NCI-H187 (cell line): ENCODE measurements around the gene STMN3.
"Not testable (repeated sequence)": the region's sequence is repeated elsewhere in the genome, so short reads cannot be mapped to it uniquely, and the experiment has no call there.

Source experiments
- DNase-seq, 2 experiments: peaks; one replicate each; lab custom pipeline; 2025; lab: John Stamatoyannopoulos, UW

STMN3 gene

DNA sequence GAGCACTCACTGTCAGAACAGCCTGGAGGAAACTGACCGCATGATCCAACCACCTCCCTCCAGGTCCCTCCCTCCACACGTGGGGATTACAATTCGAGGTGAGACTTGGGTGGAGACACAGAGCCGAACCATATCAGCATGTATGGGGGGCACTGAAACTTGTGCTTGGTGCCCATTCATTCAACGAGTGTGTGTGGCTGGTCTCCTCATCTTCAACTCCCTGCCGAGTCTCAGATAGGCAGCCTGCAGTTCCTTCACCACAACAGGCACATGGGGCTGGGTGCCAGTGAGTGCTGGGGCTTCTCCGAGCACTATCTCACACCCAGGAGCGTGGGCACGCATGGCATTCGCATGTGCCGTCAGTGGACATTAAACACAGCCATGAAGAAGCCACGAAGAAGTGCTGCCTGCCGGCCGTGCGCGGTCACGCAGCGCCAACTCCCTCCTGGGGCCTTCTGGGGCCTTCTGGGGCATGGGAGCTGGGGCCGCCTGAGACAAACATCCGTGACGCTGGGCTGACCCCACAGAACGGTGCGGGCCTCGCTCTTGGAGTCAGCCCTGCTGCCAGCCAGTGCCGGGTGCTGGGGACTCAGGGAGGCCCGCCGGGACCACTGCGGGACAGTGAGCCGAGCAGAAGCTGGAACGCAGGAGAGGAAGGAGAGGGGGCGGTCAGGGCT, 4.2 kb upstream of the STMN3 start:
- DNase-seq = no peak

DNA sequence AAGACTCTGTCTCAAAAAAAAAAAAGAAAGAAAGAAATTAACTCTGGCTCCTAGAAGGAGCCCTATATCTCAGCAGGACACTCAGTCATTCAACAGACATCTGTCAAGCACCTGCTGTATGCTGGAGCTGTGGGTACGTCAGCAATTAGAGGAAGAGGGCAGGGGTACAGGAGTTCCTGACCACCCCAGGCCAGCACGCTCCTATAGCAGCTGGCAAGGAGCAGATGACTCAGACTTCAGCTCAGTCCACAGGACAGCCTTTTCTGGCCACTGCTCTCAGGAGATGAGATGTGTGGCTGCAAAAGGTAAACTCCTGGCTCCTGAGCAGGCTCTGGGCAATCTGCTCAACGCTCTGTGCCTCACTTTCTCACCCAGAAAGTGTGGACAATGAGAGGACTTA, 3.2 kb upstream of the STMN3 start:
- DNase-seq = no peak

DNA sequence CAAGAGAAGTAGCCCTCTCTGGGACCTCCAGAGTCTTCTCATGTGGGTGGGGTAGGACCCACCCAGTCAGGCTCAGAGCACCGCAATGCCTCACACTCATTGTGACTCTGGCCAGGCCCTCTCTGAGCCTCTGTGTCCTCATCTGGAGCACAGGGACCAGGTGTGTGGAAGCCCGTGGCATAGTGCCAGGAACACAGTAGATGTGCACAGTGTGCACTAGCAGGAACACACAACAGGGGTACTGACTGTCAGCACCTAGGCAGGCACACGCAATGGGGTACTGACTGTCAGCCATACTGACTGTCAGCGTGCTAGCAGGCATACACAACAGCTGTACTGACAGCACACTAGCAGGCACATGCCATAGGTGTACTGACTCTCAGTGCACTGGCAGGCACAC, 2.0 kb upstream of the STMN3 start:
- DNase-seq = no peak

DNA sequence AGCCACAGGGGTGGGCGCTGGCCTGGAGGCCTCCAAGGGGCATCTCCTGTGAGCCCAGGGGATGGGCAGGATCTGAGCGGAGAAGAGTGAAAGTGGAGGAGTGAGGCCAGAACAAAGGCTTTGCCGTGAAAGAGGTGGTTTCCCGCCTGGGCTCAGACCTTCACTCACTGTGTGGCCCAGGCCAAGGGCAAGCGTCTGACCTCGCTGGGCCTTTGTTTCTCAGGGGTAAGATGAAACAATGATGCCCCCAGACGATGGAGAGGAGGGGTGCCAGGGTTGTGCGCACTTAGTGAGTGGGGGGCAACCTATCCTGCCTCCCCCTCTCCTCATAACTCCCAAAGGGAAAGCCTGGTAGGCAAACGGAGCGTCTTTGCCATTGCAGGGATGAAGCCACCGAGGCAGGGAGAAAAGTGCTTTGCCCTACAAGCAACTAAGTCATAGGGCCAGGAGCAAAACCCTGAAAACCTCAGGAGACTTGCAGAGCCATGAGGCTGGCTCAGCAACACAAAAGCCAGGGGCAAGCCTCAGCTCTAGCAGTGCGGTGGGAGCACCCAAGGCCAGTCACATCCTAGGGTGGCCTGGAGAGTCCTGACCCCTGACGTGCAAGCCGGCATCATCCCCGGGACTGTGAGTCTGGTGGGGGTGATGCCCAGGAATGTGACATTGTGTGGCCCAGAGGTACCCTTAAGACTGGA, 897 bp upstream of the STMN3 start:
- DNase-seq = no peak

DNA sequence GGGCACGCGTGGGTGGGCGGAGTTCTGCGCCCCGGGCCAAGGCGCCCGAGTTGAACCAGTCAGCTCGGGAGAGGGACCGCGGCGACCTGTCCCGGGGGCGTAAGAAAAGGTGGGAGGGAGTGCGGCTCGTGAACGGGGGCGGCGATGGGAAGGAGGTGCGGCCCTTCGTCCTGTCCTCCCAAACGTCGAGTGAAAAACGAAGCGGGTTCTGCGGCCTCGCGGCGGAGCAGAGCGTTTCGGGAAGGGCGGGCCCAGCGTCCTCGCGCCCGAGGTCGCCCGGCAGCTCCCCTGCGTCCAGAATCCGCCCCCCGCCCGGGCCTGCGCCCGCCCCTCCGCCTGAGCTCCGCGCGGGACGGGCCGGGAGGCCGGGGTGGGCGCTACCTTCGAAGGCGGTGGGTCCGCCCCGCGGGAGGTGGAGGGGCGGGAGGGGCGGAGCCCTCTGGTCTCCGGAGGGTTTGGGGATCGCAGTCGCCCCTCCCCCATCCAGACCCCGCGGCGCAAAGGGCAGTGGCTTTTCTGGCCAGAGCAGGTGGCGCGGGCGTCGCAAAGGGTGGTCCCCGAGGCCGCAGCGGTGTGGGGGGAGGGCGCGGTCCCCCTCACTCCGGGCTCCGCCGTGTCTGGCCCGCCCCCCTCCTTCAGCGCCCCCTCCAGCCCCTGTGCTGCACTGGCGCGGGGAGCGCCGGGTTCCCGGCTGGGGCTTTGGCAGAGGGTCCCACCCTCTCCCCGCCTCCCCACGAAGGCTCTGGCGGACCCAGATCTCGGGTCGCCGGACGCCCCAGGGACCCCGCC, 838 bp downstream of the STMN3 start:
- DNase-seq = no peak

DNA sequence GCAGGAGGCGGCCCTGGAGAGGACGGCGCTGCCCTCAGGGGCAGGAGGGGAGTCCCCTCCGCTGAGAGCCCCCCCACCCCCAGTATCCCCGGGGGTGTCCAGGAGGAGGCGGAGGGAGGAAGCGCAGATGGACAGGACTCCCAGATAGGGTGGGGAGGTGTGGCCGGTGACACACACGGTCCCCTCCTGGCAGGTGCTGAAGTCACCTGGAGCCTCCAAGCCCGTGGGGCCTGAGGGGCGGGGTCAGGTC, 1.4 kb downstream of the STMN3 start:
- DNase-seq = no peak

DNA sequence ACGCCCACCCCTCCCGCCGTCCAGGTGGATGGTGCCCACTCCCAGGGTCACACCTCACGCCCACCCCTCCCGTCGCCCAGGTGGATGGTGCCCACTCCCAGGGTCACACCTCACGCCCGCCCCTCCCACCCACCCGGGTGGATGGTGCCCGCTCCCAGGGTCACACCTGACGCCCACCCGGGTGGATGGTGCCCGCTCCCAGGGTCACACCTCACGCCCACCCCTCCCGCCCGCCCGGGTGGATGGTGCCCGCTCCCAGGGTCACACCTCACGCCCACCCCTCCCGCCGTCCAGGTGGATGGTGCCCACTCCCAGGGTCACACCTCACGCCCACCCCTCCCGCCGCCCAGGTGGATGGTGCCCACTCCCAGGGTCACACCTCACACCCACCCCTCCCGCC, 2.7 kb downstream of the STMN3 start:
- not testable (repeated sequence) for DNase-seq

DNA sequence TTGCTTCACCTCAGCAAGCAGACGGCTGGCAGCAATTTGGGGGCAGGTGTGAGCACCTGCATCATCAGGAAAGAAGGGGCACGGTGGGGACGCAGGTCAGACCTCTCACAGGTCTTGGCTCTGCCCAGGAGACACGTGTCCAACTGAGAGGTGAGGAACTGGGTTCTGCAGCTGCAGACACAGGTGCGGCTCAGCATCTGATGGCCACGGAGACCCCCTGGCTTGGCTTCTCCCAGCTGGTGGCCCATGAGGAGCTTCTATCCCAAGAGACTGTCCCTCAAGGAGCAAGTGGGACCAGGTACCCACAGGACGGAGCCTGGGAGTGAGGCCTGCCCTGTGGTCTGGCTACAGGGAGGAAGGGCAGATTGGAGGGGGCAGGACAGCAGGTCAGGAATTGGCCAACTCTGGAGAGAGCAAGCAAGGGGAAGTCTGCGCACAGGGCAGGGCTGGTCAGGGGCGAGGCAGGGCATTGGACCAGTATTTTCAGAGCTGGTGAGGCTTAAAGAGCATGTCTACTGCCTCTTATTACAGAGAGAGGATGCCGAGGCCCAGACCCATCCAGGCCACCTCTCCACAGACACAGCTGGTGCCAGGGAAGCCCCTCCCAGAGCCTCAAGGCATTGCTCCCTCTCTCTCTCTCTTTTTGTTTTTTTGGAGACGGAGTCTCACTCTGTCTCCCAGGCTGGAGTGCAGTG, 4.2 kb downstream of the STMN3 start:
- DNase-seq = no peak

DNA sequence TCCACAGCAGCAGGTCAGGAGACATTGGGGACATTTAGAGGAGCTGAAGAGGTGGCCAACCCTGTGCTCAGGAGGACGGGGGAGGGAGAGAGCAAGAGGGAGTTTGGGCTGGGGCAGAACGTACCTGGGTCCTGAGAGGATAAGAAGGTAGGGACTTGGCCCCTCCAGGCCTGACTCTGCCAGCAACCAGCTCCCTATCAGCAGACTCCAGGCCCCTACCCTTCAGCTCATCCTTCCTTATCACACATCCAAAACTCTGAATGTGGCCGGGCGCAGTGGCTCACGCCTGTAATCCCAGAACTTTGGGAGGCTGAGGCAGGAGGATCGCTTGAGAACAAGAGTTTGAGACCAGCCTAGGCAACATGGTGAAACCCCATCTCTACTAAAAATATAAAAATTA, 5.0 kb downstream of the STMN3 start:
- DNase-seq = no peak

DNA sequence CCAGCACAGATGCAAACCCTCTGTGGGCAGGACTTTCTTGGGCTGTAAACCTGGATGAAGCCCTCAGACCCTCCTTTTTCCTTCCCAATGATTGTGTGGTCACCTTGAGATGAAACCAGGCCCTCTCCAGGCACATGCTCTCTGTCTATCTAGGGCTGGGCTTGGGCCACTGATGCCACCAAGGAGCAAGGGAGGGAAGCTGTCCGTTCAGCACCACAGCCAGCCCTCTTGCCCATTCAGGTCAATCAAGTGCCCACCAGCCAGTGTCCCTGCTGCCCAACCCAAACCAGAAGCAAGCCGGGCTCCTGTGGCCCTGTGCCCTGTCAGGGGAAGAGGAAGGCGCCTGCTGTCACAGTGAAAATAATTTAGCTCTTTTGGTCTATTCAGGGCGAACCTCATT, 8.0 kb downstream of the STMN3 start:
- no peak for DNase-seq

DNA sequence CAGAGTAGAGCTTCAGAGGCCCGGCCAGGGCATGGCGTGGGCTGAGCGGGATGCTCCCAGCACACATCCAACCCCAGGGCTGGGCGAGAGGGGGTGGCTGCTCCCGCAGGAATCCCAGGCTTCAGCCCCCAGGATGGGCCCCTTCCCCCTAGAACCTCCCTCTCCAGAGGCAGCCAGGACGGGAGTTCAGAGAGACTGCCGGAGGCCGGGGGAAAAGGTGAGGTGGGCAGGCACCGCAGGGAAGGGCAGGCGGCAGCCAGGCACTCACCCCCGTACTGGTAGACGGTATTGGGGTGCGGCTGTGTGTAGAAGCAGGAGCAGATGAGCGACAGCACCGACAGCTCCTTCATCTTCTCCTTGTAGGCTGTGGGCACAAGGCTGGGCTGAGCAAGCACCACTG, 9.3 kb downstream of the STMN3 start:
- no peak for DNase-seq

DNA sequence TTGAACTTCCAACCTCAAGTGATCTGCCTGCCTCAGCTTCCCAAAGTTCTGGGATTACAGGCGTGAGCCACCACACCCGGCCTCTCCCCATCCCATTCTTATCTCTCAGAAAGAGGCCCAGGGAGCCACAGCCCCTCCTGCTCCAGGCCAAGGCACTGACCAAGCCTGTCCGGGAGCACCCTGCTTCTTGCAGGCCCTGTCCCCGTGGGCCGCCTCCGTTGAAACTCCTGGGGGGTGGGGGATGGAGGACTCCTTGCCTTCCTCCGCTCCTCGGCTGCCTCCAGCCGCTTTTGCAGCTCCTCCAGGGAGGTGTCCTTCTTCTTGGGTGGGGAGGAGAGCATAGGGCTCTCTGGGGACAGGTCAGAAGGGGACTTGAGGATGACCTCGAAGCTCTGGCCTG, 9.7 kb downstream of the STMN3 start:
- DNase-seq = no peak

DNA sequence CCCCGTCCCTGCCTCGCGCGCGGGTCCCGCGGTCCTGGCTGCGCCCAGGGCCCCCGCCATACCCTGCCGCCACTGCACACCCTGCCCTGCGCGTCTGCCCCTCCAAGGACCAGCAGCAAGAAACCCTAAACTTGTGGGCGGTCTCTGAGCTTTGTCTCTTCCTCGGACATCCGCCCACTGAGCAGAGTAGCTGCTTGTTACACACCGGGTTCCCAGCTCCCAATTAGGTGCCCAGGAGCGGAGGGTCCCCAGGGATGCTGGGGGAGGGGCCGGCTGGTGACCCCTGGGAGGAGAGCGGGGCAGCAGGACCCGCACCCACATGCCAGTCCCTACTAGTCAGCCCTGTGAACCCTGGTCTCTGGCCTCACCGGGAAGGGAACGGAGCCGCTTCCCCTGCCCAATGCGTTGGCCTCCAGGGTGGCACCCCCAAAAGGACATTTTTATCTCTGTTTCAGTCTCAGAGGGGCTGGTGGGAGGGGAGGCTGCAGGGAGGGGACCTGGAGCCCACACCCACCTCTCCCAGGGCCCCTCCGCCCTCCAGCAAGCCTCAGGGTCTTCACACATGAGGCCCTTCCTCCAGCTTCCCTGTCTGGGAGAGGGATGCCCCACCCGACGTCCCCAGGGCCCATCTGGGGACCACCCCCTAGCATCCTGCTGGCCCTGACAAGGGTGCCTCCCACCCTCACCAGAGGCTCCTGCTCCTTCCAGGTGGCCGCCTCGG, 10.5 kb downstream of the STMN3 start:
- DNase-seq = peak in 1 of 2 experiments; percentile 32

DNA sequence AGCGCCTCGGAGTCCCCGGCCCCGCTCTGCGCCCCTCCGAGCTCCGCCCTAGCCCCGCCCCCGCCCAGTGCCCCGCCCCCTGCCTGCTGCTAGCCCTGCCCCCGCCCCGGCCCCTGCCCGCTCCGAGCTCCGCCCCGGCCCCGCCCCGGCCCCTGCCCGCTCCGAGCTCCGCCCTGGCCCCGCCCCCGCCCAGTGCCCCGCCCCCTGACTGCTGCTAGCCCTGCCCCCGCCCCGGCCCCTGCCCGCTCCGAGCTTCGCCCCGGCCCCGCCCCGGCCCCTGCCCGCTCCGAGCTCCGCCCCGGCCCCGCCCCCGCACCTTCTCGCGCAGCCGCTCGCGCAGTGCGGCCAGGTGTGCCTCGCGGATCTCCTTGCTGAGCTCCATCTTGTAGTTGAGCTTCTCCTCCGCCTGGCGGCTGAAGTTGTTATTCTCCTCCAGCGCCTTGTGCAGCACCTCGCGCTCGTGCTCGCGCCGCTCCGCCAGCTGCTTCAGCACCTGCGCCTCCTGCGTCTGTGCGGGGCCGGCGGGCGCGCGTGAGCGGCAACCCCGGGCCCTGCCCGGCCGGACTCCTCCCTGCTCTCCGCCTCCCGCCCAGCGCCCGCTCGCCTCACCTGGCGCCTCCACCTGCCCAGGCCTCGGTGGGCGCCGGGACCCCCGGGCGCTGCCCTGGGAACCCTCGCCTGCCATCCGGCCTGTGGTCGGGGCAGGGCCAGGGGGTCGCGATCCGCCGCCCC, 11.3 kb downstream of the STMN3 start:
- peak; percentile 66 to 94 for DNase-seq

DNA sequence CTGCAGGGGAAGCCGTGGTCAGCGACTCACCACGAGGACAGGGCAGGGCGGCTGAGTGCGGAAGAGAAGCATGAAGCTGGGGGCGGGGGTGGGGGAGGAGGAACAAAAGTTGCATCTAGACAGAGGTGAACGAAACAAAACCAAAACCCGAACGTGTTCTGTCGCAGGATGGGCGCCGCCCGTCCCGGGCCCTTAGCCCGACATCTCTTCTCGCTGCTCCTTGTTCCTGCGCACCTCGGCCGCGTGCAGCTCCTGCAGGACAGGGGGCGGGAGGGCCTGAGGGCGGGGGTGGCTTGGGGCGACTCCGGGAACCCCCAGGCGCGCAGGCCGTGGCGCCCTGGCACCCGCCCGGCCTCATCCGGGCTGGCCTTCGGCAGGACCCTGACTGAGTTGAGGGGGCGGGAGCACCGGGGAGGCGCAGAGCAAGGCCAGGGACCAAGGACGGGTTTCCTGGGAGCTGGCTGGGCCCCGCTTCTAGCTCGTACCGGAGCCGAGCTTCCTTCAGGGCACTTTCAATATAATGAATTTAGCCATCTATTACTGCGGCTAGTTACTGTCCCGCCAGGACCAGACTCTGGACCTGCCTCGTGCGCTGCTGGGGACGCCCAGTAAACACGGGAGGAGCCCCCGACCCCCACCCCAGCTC, 12.0 kb downstream of the STMN3 start:
- DNase-seq = no peak

DNA sequence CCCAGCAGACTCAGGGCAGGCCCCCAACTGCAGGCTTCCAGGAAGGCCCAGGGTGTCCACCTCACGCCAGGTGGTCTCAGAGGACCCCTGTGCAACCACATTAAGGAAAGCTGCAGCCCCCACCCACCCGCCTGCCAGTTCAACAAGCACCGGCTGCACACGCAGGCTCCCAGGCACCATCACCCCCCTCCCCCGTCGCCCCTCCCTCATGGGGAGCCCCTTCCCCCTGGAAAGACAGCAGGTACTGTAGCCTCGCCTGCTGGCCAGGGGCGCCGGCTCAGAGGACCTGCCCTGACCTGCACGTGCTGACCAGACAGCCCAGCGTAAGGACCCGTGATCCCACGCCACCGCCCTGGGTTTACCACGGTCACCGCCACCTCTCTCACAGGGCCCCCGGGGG, 12.5 kb downstream of the STMN3 start:
- not testable (repeated sequence) for DNase-seq

DNA sequence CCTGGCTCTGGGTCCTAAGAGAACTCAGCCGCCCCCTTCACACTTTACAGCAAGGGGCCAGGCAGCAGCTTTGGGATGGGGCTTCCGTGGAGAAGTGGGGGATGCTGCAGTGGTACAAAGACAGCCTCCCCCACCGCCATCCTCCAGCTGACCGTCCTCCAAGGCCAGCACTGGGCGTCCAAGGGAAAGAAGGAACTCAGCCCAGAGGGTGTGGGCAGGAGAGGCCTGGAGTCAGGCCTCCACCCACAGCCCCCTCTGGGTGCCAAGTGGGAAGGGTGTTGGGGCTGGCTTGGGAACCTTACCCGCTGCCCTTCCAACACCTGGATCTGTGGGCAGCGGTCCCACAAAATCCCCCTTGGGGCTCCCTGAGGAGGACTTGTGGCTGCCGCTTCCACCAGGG, 13.1 kb downstream of the STMN3 start:
- DNase-seq = no peak

DNA sequence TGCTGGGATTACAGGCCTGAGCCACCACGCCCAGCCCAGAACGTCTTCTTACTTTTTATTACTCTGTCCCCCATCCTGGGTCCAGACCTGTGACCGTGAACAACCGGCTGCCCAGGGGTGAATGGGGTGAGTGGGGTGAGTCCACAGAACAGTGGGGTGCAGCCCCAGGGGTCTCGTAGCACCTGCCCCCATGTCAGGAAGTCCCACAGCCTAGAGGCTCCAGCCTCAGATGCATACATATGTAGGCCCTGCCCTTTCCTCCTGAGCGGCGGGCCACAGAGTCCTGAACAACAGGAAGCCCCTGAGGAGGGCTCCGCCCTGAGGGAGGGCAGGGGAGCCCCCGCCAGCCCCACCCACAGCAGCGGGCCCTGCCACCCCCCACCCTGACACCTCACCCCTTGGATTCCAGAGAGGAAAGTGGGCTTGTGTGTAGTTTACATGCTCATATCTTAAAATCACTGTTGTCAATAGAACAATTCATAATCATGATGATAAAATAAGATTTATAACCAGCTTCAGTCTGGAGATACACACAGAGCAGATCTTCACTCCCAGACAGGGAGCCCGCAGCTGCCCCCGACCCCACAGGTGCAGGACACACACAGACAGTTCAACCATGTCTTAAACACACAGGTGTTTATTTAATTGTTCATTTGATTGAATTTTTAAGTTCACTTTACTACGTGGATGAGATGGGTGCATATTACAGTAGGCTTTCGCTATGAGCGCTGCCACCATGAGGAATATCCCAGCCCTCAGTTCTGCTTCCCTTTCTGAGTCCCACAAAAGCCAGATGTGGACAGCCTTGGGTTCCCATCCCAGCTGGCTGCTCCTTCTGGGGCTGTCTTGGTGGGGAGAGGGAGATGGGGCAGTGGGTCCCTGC, 13.9 kb downstream of the STMN3 start:
- DNase-seq = no peak

DNA sequence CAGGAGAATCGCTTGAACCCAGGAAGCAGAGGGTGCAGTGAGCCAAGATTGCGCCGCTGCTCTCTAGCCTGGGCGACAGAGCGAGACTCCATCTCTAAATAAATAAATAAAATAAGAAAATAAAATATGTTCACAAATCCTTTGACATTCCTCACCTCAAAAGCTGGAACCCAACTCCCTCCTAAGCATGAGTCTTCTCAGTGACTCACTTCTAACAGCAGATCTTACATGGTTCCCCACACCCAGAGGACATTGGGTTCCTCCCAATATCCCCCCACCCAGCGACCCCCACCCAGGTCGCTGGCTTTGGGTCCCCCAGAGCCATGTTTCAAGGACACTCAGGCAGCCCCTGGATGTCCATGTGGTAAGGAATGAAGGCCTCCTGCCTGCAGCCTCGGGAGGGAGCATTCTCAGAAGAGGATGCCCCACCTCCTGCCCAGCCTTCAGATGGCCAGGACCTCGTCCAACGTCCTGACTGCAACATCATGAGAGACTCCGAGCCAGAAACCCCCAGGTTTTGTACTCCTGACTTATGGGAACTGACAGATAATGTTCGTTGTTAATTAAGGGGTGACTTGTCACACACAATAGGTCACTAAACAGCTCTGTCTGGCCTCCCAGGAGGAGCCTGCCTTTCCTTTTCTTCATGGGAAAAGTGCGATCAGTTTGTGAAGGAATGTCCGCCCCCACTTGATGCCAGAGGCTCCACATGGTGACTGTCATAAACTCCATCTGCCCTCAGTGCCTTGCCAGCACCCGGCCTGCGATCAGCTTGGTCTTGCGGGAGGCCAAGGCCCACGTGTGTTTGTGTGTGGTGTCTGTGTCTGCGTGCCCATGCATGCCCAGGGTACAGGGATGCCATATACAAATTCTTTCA, 16.2 kb downstream of the STMN3 start:
- DNase-seq = no peak
